ENCODE measurements around the gene FADS6.

DNA sequence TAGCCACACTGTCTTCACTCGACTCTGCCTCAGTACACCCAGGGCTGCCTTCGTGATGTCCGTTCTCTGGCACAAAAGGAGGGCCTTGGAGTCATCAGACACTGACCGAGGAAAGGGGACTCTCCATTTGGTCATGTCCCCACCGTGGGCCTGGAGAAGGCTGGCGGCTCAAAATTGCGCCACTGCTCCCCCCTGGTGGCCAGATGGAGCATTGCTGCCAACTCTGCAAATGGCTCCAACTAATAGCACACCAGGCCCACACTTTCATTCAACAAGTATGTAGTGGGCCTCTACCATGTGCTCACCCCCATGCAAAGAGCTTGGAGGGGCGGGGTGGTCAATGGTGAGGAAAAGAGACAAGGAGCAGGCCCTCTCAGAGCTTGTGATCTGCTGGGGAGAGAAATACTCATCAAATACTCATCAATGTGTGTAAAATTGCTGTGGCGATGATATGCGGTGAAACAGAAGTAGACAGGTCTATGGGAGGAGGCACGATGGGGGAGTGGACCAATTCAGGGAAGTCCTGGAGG lies 28.5 kb downstream of the FADS6 start:
- TF ChIP-seq TAF1 (IDR thresholded peaks at IDR 0.05; ENCODE audit: borderline replicate concordance, insufficient read depth, low read length) (no peak), SIN3A (IDR thresholded peaks at IDR 0.05; ENCODE audit: borderline replicate concordance, insufficient read depth, low read length) (no peak), POLR2AphosphoS5 (IDR thresholded peaks at IDR 0.05; ENCODE audit: low read depth, low read length) (no peak)
- TF ChIP-seq, protein P1, sequence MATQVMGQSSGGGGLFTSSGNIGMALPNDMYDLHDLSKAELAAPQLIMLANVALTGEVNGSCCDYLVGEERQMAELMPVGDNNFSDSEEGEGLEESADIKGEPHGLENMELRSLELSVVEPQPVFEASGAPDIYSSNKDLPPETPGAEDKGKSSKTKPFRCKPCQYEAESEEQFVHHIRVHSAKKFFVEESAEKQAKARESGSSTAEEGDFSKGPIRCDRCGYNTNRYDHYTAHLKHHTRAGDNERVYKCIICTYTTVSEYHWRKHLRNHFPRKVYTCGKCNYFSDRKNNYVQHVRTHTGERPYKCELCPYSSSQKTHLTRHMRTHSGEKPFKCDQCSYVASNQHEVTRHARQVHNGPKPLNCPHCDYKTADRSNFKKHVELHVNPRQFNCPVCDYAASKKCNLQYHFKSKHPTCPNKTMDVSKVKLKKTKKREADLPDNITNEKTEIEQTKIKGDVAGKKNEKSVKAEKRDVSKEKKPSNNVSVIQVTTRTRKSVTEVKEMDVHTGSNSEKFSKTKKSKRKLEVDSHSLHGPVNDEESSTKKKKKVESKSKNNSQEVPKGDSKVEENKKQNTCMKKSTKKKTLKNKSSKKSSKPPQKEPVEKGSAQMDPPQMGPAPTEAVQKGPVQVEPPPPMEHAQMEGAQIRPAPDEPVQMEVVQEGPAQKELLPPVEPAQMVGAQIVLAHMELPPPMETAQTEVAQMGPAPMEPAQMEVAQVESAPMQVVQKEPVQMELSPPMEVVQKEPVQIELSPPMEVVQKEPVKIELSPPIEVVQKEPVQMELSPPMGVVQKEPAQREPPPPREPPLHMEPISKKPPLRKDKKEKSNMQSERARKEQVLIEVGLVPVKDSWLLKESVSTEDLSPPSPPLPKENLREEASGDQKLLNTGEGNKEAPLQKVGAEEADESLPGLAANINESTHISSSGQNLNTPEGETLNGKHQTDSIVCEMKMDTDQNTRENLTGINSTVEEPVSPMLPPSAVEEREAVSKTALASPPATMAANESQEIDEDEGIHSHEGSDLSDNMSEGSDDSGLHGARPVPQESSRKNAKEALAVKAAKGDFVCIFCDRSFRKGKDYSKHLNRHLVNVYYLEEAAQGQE (IDR thresholded peaks at IDR 0.05; ENCODE audit: insufficient read depth in 1 of 2, low read depth in 2 of 2, low read length in 2 of 2), result no peak
